ENCODE results near the gene TUT4. TPM values are rescaled to one million over a fixed set of nuclear protein-coding genes. Genes with fewer than 3 reads are reported as not detected.

TUT4 gene
- total RNA-seq, 1 donor from 2014 or later, result 139 TPM

GRCh38 chr1:52532731-52533327 is 20.1 kb downstream of the TUT4 start:
- no peak for TF ChIP-seq EZH2 (IDR thresholded peaks at IDR 0.05)
- TF ChIP-seq EZH2phosphoT487 (IDR thresholded peaks at IDR 0.05), result no peak
- TF ChIP-seq CTCF (IDR thresholded peaks at IDR 0.05), result no peak
- Histone ChIP-seq H3K27ac (no peak overlapping the region), H3K4me1 (no peaks in the 10 kb centered on the region), H3F3A (ENCODE audit: low read depth) (no peaks in the 10 kb centered on the region), H3K36me3 (peaks cover 8% of the 10 kb centered on the region), H2AFZ (replicated peaks) (no peak overlapping the region), H3K79me2 (ENCODE audit: low read depth) (peaks cover 100% of the 10 kb centered on the region), H4K20me1 (ENCODE audit: low read depth) (peaks cover 55% of the 10 kb centered on the region), H3K4me2 (no peak overlapping the region), H3K27me3 (no peaks in the 10 kb centered on the region), H3K9ac (no peak overlapping the region), H3K4me3 (no peak overlapping the region), H3K9me3 (ENCODE audit: low read depth) (peaks cover 11% of the 10 kb centered on the region)
- Mint-ChIP-seq H3K27me3 (ENCODE audit: insufficient read depth, low read depth) (no peaks in the 10 kb centered on the region), H3K27ac (no peak overlapping the region), H3K4me3 (no peak overlapping the region), H3K4me1 (no peaks in the 10 kb centered on the region), H3K36me3 (peaks cover 44% of the 10 kb centered on the region), H3K9me3 (peaks cover 34% of the 10 kb centered on the region)
- no peak for DNase-seq (ENCODE audit: low spot score)

GRCh38 chr1:52532247-52532646 is 20.6 kb downstream of the TUT4 start:
- H3K9ac ChIP-seq, result no peak overlapping the region
- DNase-seq (ENCODE audit: low spot score), result no peak
- no peaks in the 10 kb centered on the region for H3F3A ChIP-seq (ENCODE audit: low read depth)
- no peak overlapping the region for H3K4me3 ChIP-seq
- H3K27ac Mint-ChIP-seq, result no peak overlapping the region
- H3K4me1 Mint-ChIP-seq, result no peaks in the 10 kb centered on the region
- H3K4me3 Mint-ChIP-seq, result no peak overlapping the region
- H3K27me3 ChIP-seq, result no peaks in the 10 kb centered on the region
- H3K27ac ChIP-seq, result no peak overlapping the region
- no peak overlapping the region for H3K4me2 ChIP-seq
- H3K36me3 ChIP-seq, result peaks cover 8% of the 10 kb centered on the region
- H3K4me1 ChIP-seq, result no peaks in the 10 kb centered on the region
- H2AFZ ChIP-seq (replicated peaks), result no peak overlapping the region
- H3K36me3 Mint-ChIP-seq, result peaks cover 45% of the 10 kb centered on the region
- H3K9me3 ChIP-seq (ENCODE audit: low read depth), result peaks cover 11% of the 10 kb centered on the region
- H3K9me3 Mint-ChIP-seq, result peaks cover 30% of the 10 kb centered on the region
- peaks cover 100% of the 10 kb centered on the region for H3K79me2 ChIP-seq (ENCODE audit: low read depth)
- H4K20me1 ChIP-seq (ENCODE audit: low read depth), result peaks cover 60% of the 10 kb centered on the region
- no peaks in the 10 kb centered on the region for H3K27me3 Mint-ChIP-seq (ENCODE audit: insufficient read depth, low read depth)
- TF ChIP-seq EZH2 (IDR thresholded peaks at IDR 0.05) (no peak), EZH2phosphoT487 (IDR thresholded peaks at IDR 0.05) (no peak), CTCF (IDR thresholded peaks at IDR 0.05) (no peak)

GRCh38 chr1:52531249-52531872 is 21.5 kb downstream of the TUT4 start:
- Mint-ChIP-seq H3K27ac (no peak overlapping the region), H3K36me3 (peaks cover 46% of the 10 kb centered on the region), H3K4me3 (no peak overlapping the region), H3K9me3 (peaks cover 26% of the 10 kb centered on the region), H3K27me3 (ENCODE audit: insufficient read depth, low read depth) (no peaks in the 10 kb centered on the region), H3K4me1 (no peaks in the 10 kb centered on the region)
- H3K9me3 ChIP-seq (ENCODE audit: low read depth), result peaks cover 11% of the 10 kb centered on the region
- DNase-seq (ENCODE audit: low spot score), result peak; percentile 3
- H3K4me1 ChIP-seq, result no peaks in the 10 kb centered on the region
- H3F3A ChIP-seq (ENCODE audit: low read depth), result no peaks in the 10 kb centered on the region
- H3K79me2 ChIP-seq (ENCODE audit: low read depth), result peaks cover 98% of the 10 kb centered on the region
- peaks cover 69% of the 10 kb centered on the region for H4K20me1 ChIP-seq (ENCODE audit: low read depth)
- no peak overlapping the region for H2AFZ ChIP-seq (replicated peaks)
- H3K27me3 ChIP-seq, result no peaks in the 10 kb centered on the region
- TF ChIP-seq EZH2phosphoT487 (IDR thresholded peaks at IDR 0.05), result no peak
- no peak for TF ChIP-seq CTCF (IDR thresholded peaks at IDR 0.05)
- no peak for TF ChIP-seq EZH2 (IDR thresholded peaks at IDR 0.05)
- no peak overlapping the region for H3K4me3 ChIP-seq
- no peak overlapping the region for H3K9ac ChIP-seq
- no peak overlapping the region for H3K4me2 ChIP-seq
- peaks cover 8% of the 10 kb centered on the region for H3K36me3 ChIP-seq
- no peak overlapping the region for H3K27ac ChIP-seq
